ENCODE results near the gene CARMIL1.

The CARMIL1 gene

DNA sequence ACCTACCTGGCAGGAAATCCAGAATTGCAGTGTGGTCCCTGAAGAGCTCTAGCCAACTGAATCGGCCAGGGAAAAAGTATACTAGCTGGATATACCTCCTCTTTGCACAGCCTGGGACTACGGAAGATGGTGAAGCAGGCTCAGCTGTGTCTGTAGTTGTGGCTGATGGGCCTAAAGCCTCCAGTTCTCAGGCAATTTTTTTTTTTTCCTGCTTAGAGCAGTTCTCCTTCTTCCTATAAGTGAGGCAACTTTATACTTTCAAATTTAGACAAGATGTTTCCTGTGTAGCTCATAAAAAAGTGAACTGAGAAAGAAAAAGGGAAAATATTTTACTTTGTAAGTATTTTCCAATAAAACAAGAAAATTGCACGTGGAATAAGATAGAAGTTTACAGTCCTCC, 172.9 kb downstream of the CARMIL1 start:
- Histone ChIP-seq H3K27me3 (ENCODE audit: insufficient read depth, low read depth) (no peaks in the 10 kb centered on the region), H3K79me2 (ENCODE audit: insufficient read depth, low read depth) (no peaks in the 10 kb centered on the region), H4K20me1 (ENCODE audit: insufficient read depth) (no peaks in the 10 kb centered on the region), H3K9ac (no peak overlapping the region), H3K27ac (no peak overlapping the region), H2AFZ (ENCODE audit: low read depth) (no peak overlapping the region), H3K36me3 (ENCODE audit: insufficient read depth) (no peaks in the 10 kb centered on the region), H3K4me2 (no peak overlapping the region), H3K4me3 (IDR thresholded peaks at IDR 0.05; ENCODE audit: insufficient read depth, low read depth, low read length) (no peak overlapping the region), H3K4me1 (ENCODE audit: low read depth, poor library complexity, severe bottlenecking) (no peaks in the 10 kb centered on the region)
- TF ChIP-seq, protein P1, sequence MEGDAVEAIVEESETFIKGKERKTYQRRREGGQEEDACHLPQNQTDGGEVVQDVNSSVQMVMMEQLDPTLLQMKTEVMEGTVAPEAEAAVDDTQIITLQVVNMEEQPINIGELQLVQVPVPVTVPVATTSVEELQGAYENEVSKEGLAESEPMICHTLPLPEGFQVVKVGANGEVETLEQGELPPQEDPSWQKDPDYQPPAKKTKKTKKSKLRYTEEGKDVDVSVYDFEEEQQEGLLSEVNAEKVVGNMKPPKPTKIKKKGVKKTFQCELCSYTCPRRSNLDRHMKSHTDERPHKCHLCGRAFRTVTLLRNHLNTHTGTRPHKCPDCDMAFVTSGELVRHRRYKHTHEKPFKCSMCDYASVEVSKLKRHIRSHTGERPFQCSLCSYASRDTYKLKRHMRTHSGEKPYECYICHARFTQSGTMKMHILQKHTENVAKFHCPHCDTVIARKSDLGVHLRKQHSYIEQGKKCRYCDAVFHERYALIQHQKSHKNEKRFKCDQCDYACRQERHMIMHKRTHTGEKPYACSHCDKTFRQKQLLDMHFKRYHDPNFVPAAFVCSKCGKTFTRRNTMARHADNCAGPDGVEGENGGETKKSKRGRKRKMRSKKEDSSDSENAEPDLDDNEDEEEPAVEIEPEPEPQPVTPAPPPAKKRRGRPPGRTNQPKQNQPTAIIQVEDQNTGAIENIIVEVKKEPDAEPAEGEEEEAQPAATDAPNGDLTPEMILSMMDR (conservative IDR thresholded peaks at IDR 0.05; ENCODE audit: low read depth, low read length) = no peak

DNA sequence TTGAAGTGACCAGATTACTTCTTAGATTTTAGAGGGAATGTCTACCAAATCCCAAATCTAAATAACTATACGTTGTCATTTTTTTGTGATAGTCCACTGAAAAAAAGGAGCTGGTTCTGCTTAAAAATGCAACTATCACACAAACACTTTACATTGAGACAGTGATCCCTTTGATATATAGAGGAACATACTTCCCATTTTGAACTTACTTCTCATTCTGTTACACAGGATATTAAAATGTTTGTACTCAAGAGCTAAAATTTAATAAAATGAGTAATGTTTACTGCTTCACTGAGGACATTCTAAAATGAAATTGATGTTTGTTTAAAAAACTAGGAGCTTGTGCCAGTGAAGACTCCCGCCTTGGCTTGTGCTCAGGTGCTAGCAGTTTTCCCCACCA, 174.1 kb downstream of the CARMIL1 start:
- Histone ChIP-seq H3K27me3 (ENCODE audit: insufficient read depth, low read depth) (no peaks in the 10 kb centered on the region), H3K36me3 (ENCODE audit: insufficient read depth) (no peaks in the 10 kb centered on the region), H3K4me1 (ENCODE audit: low read depth, poor library complexity, severe bottlenecking) (no peaks in the 10 kb centered on the region), H4K20me1 (ENCODE audit: insufficient read depth) (no peaks in the 10 kb centered on the region), H3K79me2 (ENCODE audit: insufficient read depth, low read depth) (no peaks in the 10 kb centered on the region), H3K4me2 (no peak overlapping the region), H3K27ac (no peak overlapping the region), H3K4me3 (IDR thresholded peaks at IDR 0.05; ENCODE audit: insufficient read depth, low read depth, low read length) (no peak overlapping the region), H3K9ac (no peak overlapping the region), H2AFZ (ENCODE audit: low read depth) (no peak overlapping the region)
- TF ChIP-seq, protein P1 (conservative IDR thresholded peaks at IDR 0.05; ENCODE audit: low read depth, low read length) = no peak

DNA sequence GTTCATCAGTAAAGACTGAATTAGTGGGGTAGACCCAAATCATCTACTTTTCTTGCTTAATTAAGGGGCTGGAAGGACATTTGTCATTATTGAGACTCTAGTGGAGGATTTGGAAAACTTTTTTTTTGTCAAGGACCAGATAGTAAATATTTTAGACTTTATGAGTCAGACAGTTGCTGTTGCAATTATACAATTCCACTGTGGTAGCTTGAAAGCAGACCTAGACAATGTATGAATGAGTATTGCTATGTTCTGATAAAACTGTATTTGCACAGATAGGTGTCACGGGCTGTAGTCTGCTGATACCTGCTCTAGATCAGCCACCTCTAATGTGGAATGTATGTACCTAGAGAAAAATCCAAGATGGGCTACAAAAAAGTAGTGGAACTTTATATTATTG, 175.0 kb downstream of the CARMIL1 start:
- Histone ChIP-seq H3K4me1 (ENCODE audit: low read depth, poor library complexity, severe bottlenecking) (no peaks in the 10 kb centered on the region), H3K36me3 (ENCODE audit: insufficient read depth) (no peaks in the 10 kb centered on the region), H3K4me2 (no peak overlapping the region), H3K27me3 (ENCODE audit: insufficient read depth, low read depth) (no peaks in the 10 kb centered on the region), H3K4me3 (IDR thresholded peaks at IDR 0.05; ENCODE audit: insufficient read depth, low read depth, low read length) (no peak overlapping the region), H2AFZ (ENCODE audit: low read depth) (no peak overlapping the region), H3K9ac (no peak overlapping the region), H4K20me1 (ENCODE audit: insufficient read depth) (no peaks in the 10 kb centered on the region), H3K27ac (no peak overlapping the region), H3K79me2 (ENCODE audit: insufficient read depth, low read depth) (no peaks in the 10 kb centered on the region)
- TF ChIP-seq, protein P1 (conservative IDR thresholded peaks at IDR 0.05; ENCODE audit: low read depth, low read length) = no peak

DNA sequence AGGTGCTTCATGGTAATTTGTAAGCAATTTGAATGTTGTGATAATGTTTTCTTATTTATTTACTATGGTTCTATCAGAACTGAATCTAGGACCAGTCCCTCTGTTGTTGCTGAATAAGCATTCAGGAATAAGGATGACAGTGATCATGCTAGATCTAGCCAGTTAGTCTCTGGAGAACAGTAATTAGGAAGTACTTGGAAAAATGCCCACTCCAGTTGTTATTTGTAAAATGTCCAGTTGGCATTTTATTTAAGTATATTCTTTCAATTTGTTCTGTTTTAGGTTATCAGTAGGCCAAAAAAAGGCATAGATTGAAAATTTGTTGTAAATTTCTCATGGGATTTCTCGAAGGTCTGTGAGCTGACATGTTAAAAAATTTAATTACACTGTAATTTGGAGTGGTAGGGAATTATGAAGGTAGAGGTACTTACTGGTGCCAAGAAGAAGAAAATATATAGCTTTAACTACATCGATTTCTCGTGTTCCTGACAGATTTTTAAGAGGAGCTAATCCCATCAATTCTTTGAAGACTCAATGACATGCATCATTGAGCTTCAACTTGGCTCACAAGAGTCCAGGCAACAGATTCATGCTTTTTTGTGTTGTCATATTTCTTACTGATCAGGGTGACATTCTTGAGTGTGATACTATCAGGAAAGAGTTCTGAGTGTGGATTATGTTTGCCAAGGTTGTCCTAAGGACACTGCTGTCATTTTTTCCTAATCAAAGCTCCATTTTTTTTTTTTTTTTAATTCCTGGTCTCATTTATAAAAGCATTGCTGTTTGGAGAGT, 177.3 kb downstream of the CARMIL1 start:
- H3K36me3 ChIP-seq (ENCODE audit: insufficient read depth) = no peaks in the 10 kb centered on the region
- no peak overlapping the region for H2AFZ ChIP-seq (ENCODE audit: low read depth)
- no peaks in the 10 kb centered on the region for H4K20me1 ChIP-seq (ENCODE audit: insufficient read depth)
- no peak overlapping the region for H3K4me2 ChIP-seq
- no peaks in the 10 kb centered on the region for H3K4me1 ChIP-seq (ENCODE audit: low read depth, poor library complexity, severe bottlenecking)
- H3K9ac ChIP-seq = no peak overlapping the region
- H3K79me2 ChIP-seq (ENCODE audit: insufficient read depth, low read depth) = no peaks in the 10 kb centered on the region
- H3K4me3 ChIP-seq (IDR thresholded peaks at IDR 0.05; ENCODE audit: insufficient read depth, low read depth, low read length) = no peak overlapping the region
- TF ChIP-seq, protein P1 (conservative IDR thresholded peaks at IDR 0.05; ENCODE audit: low read depth, low read length) = no peak
- no peak overlapping the region for H3K27ac ChIP-seq
- no peaks in the 10 kb centered on the region for H3K27me3 ChIP-seq (ENCODE audit: insufficient read depth, low read depth)

All from KMS-11 (cell line).